HCT116 (cell line): ENCODE measurements around the gene RAD51AP2. TPM values are rescaled to one million over a fixed set of nuclear protein-coding genes. Genes with fewer than 3 reads are reported as not detected.
A peak's percentile ranks its signal among the peaks of the same experiment; 100 is the strongest.

Source experiments
- ATAC-seq: fragments of 200-7000 bp; cut with Tn5 transposase; 2 replicates; pipeline ENCODE4 v1.9.1; 2020; ENCODE audit warnings: mild to moderate bottlenecking, moderate library complexity
- BruUV-seq: library from RNA; stranded (reverse); fragments of 400-500 nt; replicated peaks from 2 replicates; lab custom pipeline; 2021; lab: Mats Ljungman, UMichigan
- CTCF ChIA-PET: fragments of 300-600 bp; sonication (Branson Sonifier 250); formaldehyde crosslinking; loops from one replicate; lab custom pipeline; 2021; ENCODE audit warnings: antibody characterized with exemption; lab: Charles Lee
- POLR2A ChIA-PET: fragments of 300-600, 350-600 bp; sonication (Branson Sonifier 250); formaldehyde crosslinking; loops from one replicate; lab custom pipeline; 2021; ENCODE audit warnings: antibody characterized with exemption; lab: Charles Lee
- RAD21 ChIA-PET, 2 experiments: fragments of 300-600 bp; sonication (Branson Sonifier 250); formaldehyde crosslinking; loops; one replicate each; lab custom pipeline; 2023; ENCODE audit warnings: low total read pairs in 2 of 2; ENCODE audit not compliant: uncharacterized antibody in 2 of 2, unreplicated experiment in 2 of 2, low non-redundant PET in 1 of 2; lab: Charles Lee
- DNase-seq: peaks from one replicate; pipeline ENCODE4 v3.0.0-alpha.2; 2010; ENCODE audit warnings: low read depth, low spot score
- H2AFZ ChIP-seq: fragments of 200-600 bp; shearing (Covaris generic), sonication (generic); 2 replicates; pipeline ENCODE4 v1.6.1; 2017; ENCODE audit warnings: low read depth, mixed run types, mixed read lengths, antibody characterized with exemption, low read length; ENCODE audit not compliant: poor library complexity, severe bottlenecking
- H3K27ac ChIP-seq: 2 replicates; pipeline ENCODE4 v1.5.1; 2012; ENCODE audit warnings: low read depth, low read length
- H3K27me3 ChIP-seq: fragments of 200-600 bp; sonication (generic); 2 replicates; pipeline ENCODE4 v1.6.1; 2016; ENCODE audit warnings: mixed run types, low read length, mixed read lengths; ENCODE audit not compliant: insufficient read depth
- H3K36me3 ChIP-seq, 2 experiments: fragments of 200-500 bp in 1 of 2; fragments of 200-600 bp in 1 of 2; sonication (Bioruptor generic) in 1 of 2; sonication (generic) in 1 of 2; 2 replicates each; pipeline versions ENCODE4 v1.5.1 to v1.6.1; 2014 to 2016; ENCODE audit warnings: low read length in 2 of 2, inconsistent platforms in 1 of 2, mixed read lengths in 1 of 2, mixed run types in 1 of 2; ENCODE audit not compliant: insufficient read depth in 2 of 2, control insufficient read depth in 1 of 2
- H3K4me1 ChIP-seq, 2 experiments: fragments of 200-600 bp in 1 of 2; sonication (generic) in 1 of 2; 2 replicates each; pipeline versions ENCODE4 v1.5.1 to v1.6.1; 2012 to 2017; ENCODE audit warnings: low read length in 2 of 2, inconsistent platforms in 1 of 2, mild to moderate bottlenecking in 1 of 2, mixed read lengths in 1 of 2, mixed run types in 1 of 2, moderate library complexity in 1 of 2; ENCODE audit not compliant: insufficient read depth in 2 of 2, control insufficient read depth in 1 of 2
- H3K4me2 ChIP-seq: fragments of 200-600 bp; sonication (generic); 2 replicates; pipeline ENCODE4 v1.6.1; 2017; ENCODE audit warnings: mixed run types, low read length, mixed read lengths
- H3K4me3 ChIP-seq, 2 experiments: fragments of 200-600 bp in 1 of 2; sonication (generic) in 1 of 2; replicated peaks in 1 of 2; 2 replicates each; pipeline ENCODE4 v1.5.1; 2011 to 2016; ENCODE audit warnings: low read length in 2 of 2, control low read depth in 1 of 2, low read depth in 1 of 2, mild to moderate bottlenecking in 1 of 2, mixed read lengths in 1 of 2, mixed run types in 1 of 2
- H3K79me2 ChIP-seq: fragments of 200-600 bp; sonication (generic); 2 replicates; pipeline ENCODE4 v1.6.1; 2017; ENCODE audit warnings: mild to moderate bottlenecking, mixed run types, low read length, moderate library complexity, mixed read lengths; ENCODE audit not compliant: insufficient read depth
- H3K9ac ChIP-seq: fragments of 200-600 bp; sonication (generic); 2 replicates; pipeline ENCODE4 v1.6.1; 2016; ENCODE audit warnings: low read length, mixed read lengths
- H3K9me2 ChIP-seq: fragments of 200-600 bp; sonication (generic), shearing (Covaris generic); 2 replicates; pipeline ENCODE4 v1.6.1; 2017; ENCODE audit warnings: mixed run types, mild to moderate bottlenecking, moderate library complexity; ENCODE audit not compliant: insufficient read depth
- H3K9me3 ChIP-seq, 2 experiments: fragments of 200-500 bp in 1 of 2; fragments of 200-600 bp in 1 of 2; sonication (Bioruptor generic) in 1 of 2; sonication (generic) in 1 of 2; 2 replicates each; pipeline ENCODE4 v1.6.1; 2014 to 2017; ENCODE audit warnings: low read length in 2 of 2, mixed read lengths in 2 of 2, inconsistent platforms in 1 of 2, low read depth in 1 of 2, mild to moderate bottlenecking in 1 of 2, mixed run types in 1 of 2, moderate library complexity in 1 of 2; ENCODE audit not compliant: control insufficient read depth in 1 of 2, insufficient read depth in 1 of 2
- H4K20me1 ChIP-seq: fragments of 200-600 bp; sonication (generic), shearing (Covaris generic); 2 replicates; pipeline ENCODE4 v1.6.1; 2017; ENCODE audit warnings: mixed run types, mild to moderate bottlenecking, moderate library complexity; ENCODE audit not compliant: insufficient read depth
- CBX3 ChIP-seq: IDR thresholded peaks from 2 replicates; pipeline ENCODE4 v1.6.1; 2012; ENCODE audit warnings: low read depth
- CEBPB ChIP-seq: IDR thresholded peaks from 2 replicates; pipeline ENCODE4 v1.6.1; 2012; ENCODE audit warnings: low read depth
- EGR1 ChIP-seq: IDR thresholded peaks from 2 replicates; pipeline ENCODE4 v1.6.1; 2012; ENCODE audit warnings: low read depth
- ELF1 ChIP-seq: IDR thresholded peaks from 2 replicates; pipeline ENCODE4 v1.6.1; 2012; ENCODE audit warnings: low read depth, borderline replicate concordance
- FOSL1 ChIP-seq: IDR thresholded peaks from 2 replicates; pipeline ENCODE4 v1.6.1; 2012; ENCODE audit warnings: low read depth
- JUND ChIP-seq: IDR thresholded peaks from 2 replicates; pipeline ENCODE4 v1.6.1; 2012
- POLR2AphosphoS5 ChIP-seq: IDR thresholded peaks from 2 replicates; pipeline ENCODE4 v1.6.1; 2011; ENCODE audit warnings: mild to moderate bottlenecking, low read depth, low read length, moderate library complexity
- RAD21 ChIP-seq: IDR thresholded peaks from 2 replicates; pipeline ENCODE4 v1.6.1; 2012; ENCODE audit warnings: low read depth, mild to moderate bottlenecking
- SIN3A ChIP-seq: IDR thresholded peaks from 2 replicates; pipeline ENCODE4 v1.6.1; 2012; ENCODE audit warnings: low read depth
- SP1 ChIP-seq: IDR thresholded peaks from 2 replicates; pipeline ENCODE4 v1.6.1; 2012; ENCODE audit warnings: low read depth
- SRF ChIP-seq: IDR thresholded peaks from 2 replicates; pipeline ENCODE4 v1.6.1; 2012; ENCODE audit warnings: low read depth
- YY1 ChIP-seq: IDR thresholded peaks from 2 replicates; pipeline ENCODE4 v1.6.1; 2011; ENCODE audit warnings: low read length, low read depth, moderate library complexity, mild to moderate bottlenecking; ENCODE audit not compliant: insufficient replicate concordance; ENCODE audit errors: extremely low read depth
- ZFX ChIP-seq: fragments of 450-650 bp; IDR thresholded peaks from 2 replicates; pipeline ENCODE4 v1.6.1; 2017
- ZNF274 ChIP-seq: fragments of 200-500 bp; sonication (Bioruptor generic); IDR thresholded peaks from 2 replicates; pipeline ENCODE4 v1.6.1; 2014; ENCODE audit warnings: mild to moderate bottlenecking, low read depth, low read length, inconsistent platforms
- intact Hi-C: fragments of 100-400 bp; cut with micrococcal nuclease; formaldehyde crosslinking; loops from 2 replicates; pipeline ENCODE4 v1.10.0; 2022
- total RNA-seq: library from RNA; stranded (reverse); gene quantifications from one replicate; pipeline ENCODE4 v1.2.1, GENCODE V29; 2021; ENCODE audit not compliant: unreplicated experiment
- TF ChIP-seq, protein P1 (sequence below): IDR thresholded peaks from 2 replicates; pipeline ENCODE4 v1.6.1; 2012
- TF ChIP-seq, protein P2 (sequence below): IDR thresholded peaks from 2 replicates; pipeline ENCODE4 v1.6.1; 2012
- TF ChIP-seq, protein P3 (sequence below), 3 experiments: fragments of 200-600 bp in 1 of 3; sonication (generic) in 1 of 3; IDR thresholded peaks in 2 of 3; conservative IDR thresholded peaks in 1 of 3; 2 replicates each; pipeline ENCODE4 v1.5.1; 2012 to 2017; ENCODE audit warnings: low read depth in 2 of 3, low read length in 2 of 3, antibody characterized with exemption in 1 of 3, borderline replicate concordance in 1 of 3, control low read depth in 1 of 3, mild to moderate bottlenecking in 1 of 3, mixed read lengths in 1 of 3, mixed run types in 1 of 3, moderate library complexity in 1 of 3; ENCODE audit not compliant: insufficient read depth in 1 of 3

Gene RAD51AP2
- total RNA-seq, 1 experiment from 2014 or later, result 0.10 TPM

DNA sequence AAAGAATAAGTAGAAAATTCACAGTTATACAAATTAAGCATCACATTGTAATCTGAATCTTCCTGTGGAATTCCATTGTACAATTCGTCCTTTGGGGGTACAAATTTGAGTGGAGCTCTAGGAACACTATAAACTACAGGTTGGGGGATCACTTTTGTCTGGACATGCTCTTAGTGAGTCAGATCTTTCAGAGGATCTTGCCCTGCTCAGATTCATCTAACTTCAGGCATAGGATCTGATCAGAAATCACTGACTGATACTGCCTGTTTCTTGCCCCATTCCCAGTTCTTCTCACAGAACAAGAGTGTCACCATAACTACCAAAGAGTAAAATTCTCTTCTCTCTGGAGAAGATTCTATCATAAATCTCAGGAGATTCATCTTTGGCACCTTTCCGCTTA is 11.5 kb upstream of the RAD51AP2 start:
- Histone ChIP-seq H3K9me2 (no peaks in the 10 kb centered on the region), H3K36me3 (no peaks in the 10 kb centered on the region), H3K27ac (no peak overlapping the region), H3K4me1 (no peaks in the 10 kb centered on the region), H3K4me3 (no peak overlapping the region), H4K20me1 (no peaks in the 10 kb centered on the region), H3K4me2 (no peak overlapping the region), H3K79me2 (no peaks in the 10 kb centered on the region), H3K27me3 (no peaks in the 10 kb centered on the region), H3K9me3 (no peaks in the 10 kb centered on the region), H3K9ac (no peak overlapping the region), H2AFZ (no peak overlapping the region)
- BruUV-seq, result no TSS peak
- TF ChIP-seq CEBPB, result no peak
- no peak for TF ChIP-seq JUND
- no peak for TF ChIP-seq RAD21
- POLR2A ChIA-PET, result interaction anchor here (0.7 kb wide), 1 partner anchor 24 kb away, joined by 3 read pairs; no protein-coding TSS in a partner anchor
- DNase-seq, result no peak
- no peak for ATAC-seq
- intact Hi-C loops, result no loop called here
- RAD21 ChIA-PET, result no interaction called here
- CTCF ChIA-PET, result no interaction called here

DNA sequence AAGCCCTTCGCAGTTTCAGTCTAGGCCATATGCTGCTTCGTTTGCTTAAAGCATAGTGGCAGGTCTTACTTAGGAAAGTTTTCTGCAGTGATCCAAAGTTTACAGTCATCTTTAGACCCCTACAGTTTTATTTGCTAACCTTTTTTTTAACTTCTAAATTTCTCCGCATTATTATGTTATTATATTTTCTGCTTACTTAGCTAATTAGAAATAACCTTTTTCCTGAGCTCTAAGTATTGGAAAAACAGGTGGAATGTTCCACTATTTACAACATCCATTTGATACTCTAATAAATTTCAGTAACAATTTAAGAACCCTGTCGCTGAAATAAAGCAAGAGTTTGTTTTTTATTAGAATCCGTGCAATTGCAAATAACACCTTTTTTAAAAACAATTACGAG is 4.1 kb upstream of the RAD51AP2 start:
- BruUV-seq, result no TSS peak
- Histone ChIP-seq H3K79me2 (no peaks in the 10 kb centered on the region), H3K27ac (no peak overlapping the region), H3K9me2 (no peaks in the 10 kb centered on the region), H3K9ac (no peak overlapping the region), H3K9me3 (no peaks in the 10 kb centered on the region), H3K4me2 (no peak overlapping the region), H2AFZ (peak overlapping the region; percentile 36), H3K4me1 (peaks cover 0 to 11% of the 10 kb centered on the region in 2 experiments; a peak in 3 of 4 replicates), H3K36me3 (no peaks in the 10 kb centered on the region), H3K4me3 (no peak overlapping the region), H3K27me3 (no peaks in the 10 kb centered on the region), H4K20me1 (no peaks in the 10 kb centered on the region)
- no peak for TF ChIP-seq JUND
- no peak for TF ChIP-seq RAD21
- no peak for TF ChIP-seq YY1
- TF ChIP-seq EGR1, result no peak
- TF ChIP-seq CBX3, result no peak
- TF ChIP-seq ZFX, result no peak
- no peak for TF ChIP-seq FOSL1
- TF ChIP-seq SP1, result no peak
- TF ChIP-seq POLR2AphosphoS5, result no peak
- TF ChIP-seq ZNF274, result no peak
- TF ChIP-seq SIN3A, result no peak
- TF ChIP-seq, protein P1, sequence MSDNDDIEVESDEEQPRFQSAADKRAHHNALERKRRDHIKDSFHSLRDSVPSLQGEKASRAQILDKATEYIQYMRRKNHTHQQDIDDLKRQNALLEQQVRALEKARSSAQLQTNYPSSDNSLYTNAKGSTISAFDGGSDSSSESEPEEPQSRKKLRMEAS, result no peak
- TF ChIP-seq, protein P2, sequence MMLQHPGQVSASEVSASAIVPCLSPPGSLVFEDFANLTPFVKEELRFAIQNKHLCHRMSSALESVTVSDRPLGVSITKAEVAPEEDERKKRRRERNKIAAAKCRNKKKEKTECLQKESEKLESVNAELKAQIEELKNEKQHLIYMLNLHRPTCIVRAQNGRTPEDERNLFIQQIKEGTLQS, result no peak
- TF ChIP-seq, protein P3, sequence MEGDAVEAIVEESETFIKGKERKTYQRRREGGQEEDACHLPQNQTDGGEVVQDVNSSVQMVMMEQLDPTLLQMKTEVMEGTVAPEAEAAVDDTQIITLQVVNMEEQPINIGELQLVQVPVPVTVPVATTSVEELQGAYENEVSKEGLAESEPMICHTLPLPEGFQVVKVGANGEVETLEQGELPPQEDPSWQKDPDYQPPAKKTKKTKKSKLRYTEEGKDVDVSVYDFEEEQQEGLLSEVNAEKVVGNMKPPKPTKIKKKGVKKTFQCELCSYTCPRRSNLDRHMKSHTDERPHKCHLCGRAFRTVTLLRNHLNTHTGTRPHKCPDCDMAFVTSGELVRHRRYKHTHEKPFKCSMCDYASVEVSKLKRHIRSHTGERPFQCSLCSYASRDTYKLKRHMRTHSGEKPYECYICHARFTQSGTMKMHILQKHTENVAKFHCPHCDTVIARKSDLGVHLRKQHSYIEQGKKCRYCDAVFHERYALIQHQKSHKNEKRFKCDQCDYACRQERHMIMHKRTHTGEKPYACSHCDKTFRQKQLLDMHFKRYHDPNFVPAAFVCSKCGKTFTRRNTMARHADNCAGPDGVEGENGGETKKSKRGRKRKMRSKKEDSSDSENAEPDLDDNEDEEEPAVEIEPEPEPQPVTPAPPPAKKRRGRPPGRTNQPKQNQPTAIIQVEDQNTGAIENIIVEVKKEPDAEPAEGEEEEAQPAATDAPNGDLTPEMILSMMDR (IDR thresholded peaks at IDR 0.05 in 2 of 3, conservative IDR thresholded peaks at IDR 0.05 in 1 of 3; ENCODE audit: borderline replicate concordance in 1 of 3, insufficient read depth in 1 of 3, low read depth in 2 of 3, low read length in 2 of 3), result no peak
- TF ChIP-seq ELF1, result no peak
- no peak for TF ChIP-seq SRF
- ChIA-PET POLR2A (no interaction called here), CTCF (interaction anchor here (0.9 kb wide), 1 partner anchor 123 kb away, joined by 3 read pairs; no protein-coding TSS in a partner anchor), RAD21 (no interaction called here)
- no peak for DNase-seq
- ATAC-seq, result no peak
- intact Hi-C loops, result no loop called here
